Adrenal gland (tissue), 5 donors: Measurements from ENCODE around the gene TSC22D2.

Experiments used
- POLR2A ChIP-seq, 2 donors: fragments of 450-650 bp; IDR thresholded peaks; one replicate each; pipeline ENCODE4 v1.6.1; 2017; ENCODE audit warnings: antibody characterized with exemption in 2 of 2, mild to moderate bottlenecking in 2 of 2, moderate library complexity in 1 of 2
- TF ChIP-seq, protein P1 (sequence below), 6 experiments: fragments of 450-650 bp in 4 of 6; fragments of 200-600 bp in 2 of 6; sonication (generic) in 1 of 6; IDR thresholded peaks; 1 replicate in 5 of 6; 2 replicates in 1 of 6; pipeline versions ENCODE4 v1.5.1 to v1.8.0; 2016 to 2021; ENCODE audit warnings: antibody characterized with exemption in 6 of 6, mild to moderate bottlenecking in 2 of 6, moderate library complexity in 1 of 6
- donor health status: DM: no; HTN: no; CAD: no.

DNA sequence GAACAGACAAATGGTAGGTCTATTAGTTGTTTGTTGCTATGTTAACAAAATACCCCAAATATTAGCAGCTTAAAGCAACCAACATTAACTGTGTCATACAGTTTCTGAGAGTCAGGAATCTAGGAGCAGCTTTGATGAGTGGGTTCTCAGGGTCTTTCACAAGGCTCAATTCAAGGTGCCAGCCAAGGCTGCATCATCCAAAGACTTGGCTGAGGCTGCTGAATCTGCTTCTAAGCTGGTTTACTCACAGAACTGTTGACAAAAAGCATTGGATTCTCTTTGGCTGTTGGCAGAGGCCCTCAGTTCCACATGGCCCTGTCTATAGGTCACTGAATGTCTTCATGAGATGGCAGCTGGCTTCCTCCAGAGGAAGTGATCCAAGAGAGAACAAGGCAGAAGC, 40.3 kb upstream of the TSC22D2 start:
- no peak for TF ChIP-seq POLR2A (IDR thresholded peaks at IDR 0.05)
- TF ChIP-seq, protein P1, sequence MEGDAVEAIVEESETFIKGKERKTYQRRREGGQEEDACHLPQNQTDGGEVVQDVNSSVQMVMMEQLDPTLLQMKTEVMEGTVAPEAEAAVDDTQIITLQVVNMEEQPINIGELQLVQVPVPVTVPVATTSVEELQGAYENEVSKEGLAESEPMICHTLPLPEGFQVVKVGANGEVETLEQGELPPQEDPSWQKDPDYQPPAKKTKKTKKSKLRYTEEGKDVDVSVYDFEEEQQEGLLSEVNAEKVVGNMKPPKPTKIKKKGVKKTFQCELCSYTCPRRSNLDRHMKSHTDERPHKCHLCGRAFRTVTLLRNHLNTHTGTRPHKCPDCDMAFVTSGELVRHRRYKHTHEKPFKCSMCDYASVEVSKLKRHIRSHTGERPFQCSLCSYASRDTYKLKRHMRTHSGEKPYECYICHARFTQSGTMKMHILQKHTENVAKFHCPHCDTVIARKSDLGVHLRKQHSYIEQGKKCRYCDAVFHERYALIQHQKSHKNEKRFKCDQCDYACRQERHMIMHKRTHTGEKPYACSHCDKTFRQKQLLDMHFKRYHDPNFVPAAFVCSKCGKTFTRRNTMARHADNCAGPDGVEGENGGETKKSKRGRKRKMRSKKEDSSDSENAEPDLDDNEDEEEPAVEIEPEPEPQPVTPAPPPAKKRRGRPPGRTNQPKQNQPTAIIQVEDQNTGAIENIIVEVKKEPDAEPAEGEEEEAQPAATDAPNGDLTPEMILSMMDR (IDR thresholded peaks at IDR 0.05), result no peak
